Prostate gland (tissue), 2 donors: Measurements from ENCODE around the gene B4GALNT4.

Experiments
- POLR2A ChIP-seq: fragments of 450-650 bp; IDR thresholded peaks from one replicate; pipeline ENCODE4 v1.6.1; 2016; ENCODE audit warnings: antibody characterized with exemption, mild to moderate bottlenecking
- POLR2AphosphoS5 ChIP-seq: sonication (generic); formaldehyde crosslinking; IDR thresholded peaks from one replicate; pipeline ENCODE4 v1.6.1; 2017; ENCODE audit warnings: antibody characterized with exemption
- TF ChIP-seq, protein P1 (sequence below), 4 experiments: fragments of 200-600 bp in 2 of 4; fragments of 450-650 bp in 2 of 4; sonication (generic) in 2 of 4; IDR thresholded peaks; 1 replicate in 3 of 4; 2 replicates in 1 of 4; pipeline ENCODE4 v1.5.1; 2016 to 2019; ENCODE audit warnings: antibody characterized with exemption in 4 of 4, mild to moderate bottlenecking in 2 of 4, moderate library complexity in 2 of 4

GRCh38 chr11:405954-406795, 36.9 kb downstream of the B4GALNT4 start:
- TF ChIP-seq, protein P1, sequence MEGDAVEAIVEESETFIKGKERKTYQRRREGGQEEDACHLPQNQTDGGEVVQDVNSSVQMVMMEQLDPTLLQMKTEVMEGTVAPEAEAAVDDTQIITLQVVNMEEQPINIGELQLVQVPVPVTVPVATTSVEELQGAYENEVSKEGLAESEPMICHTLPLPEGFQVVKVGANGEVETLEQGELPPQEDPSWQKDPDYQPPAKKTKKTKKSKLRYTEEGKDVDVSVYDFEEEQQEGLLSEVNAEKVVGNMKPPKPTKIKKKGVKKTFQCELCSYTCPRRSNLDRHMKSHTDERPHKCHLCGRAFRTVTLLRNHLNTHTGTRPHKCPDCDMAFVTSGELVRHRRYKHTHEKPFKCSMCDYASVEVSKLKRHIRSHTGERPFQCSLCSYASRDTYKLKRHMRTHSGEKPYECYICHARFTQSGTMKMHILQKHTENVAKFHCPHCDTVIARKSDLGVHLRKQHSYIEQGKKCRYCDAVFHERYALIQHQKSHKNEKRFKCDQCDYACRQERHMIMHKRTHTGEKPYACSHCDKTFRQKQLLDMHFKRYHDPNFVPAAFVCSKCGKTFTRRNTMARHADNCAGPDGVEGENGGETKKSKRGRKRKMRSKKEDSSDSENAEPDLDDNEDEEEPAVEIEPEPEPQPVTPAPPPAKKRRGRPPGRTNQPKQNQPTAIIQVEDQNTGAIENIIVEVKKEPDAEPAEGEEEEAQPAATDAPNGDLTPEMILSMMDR (IDR thresholded peaks at IDR 0.05): no peak
- no peak for TF ChIP-seq POLR2A
- no peak for TF ChIP-seq POLR2AphosphoS5
